ENCODE data around the gene LVRN. TPM values are rescaled to one million over a fixed set of nuclear protein-coding genes. Genes with fewer than 3 reads are reported as not detected.

The LVRN gene
- polyA plus RNA-seq, 2 donors = 0.16 to 0.32 TPM

GRCh38 chr5:116042375-116042774 is 80.1 kb downstream of the LVRN start:
- Histone ChIP-seq H3K36me3 (ENCODE audit: control insufficient read depth in 2 of 2, insufficient read depth in 2 of 2, low read length in 1 of 2) (no peaks in the 10 kb centered on the region), H3K4me1 (ENCODE audit: control insufficient read depth in 2 of 2, insufficient read depth in 2 of 2, low read length in 1 of 2) (no peaks in the 10 kb centered on the region), H3K27me3 (ENCODE audit: control insufficient read depth in 1 of 2, insufficient read depth in 2 of 2, low read length in 2 of 2) (no peaks in the 10 kb centered on the region), H3K27ac (ENCODE audit: low read depth in 2 of 2, low read length in 1 of 2) (no peak overlapping the region), H3K9me3 (ENCODE audit: control insufficient read depth in 2 of 2, insufficient read depth in 1 of 2, low read depth in 1 of 2, low read length in 1 of 2) (no peaks in the 10 kb centered on the region), H3K4me3 (ENCODE audit: low read depth in 1 of 2, low read length in 2 of 2) (no peak overlapping the region)

GRCh38 chr5:116044073-116044472 is 81.8 kb downstream of the LVRN start:
- H3K27ac ChIP-seq (ENCODE audit: low read depth in 2 of 2, low read length in 1 of 2) = no peak overlapping the region
- H3K36me3 ChIP-seq (ENCODE audit: control insufficient read depth in 2 of 2, insufficient read depth in 2 of 2, low read length in 1 of 2) = no peaks in the 10 kb centered on the region
- WGBS, 2 donors = 48 to 54% methylated on average over 3 of the region's 3 CpGs
- no peaks in the 10 kb centered on the region for H3K9me3 ChIP-seq (ENCODE audit: control insufficient read depth in 2 of 2, insufficient read depth in 1 of 2, low read depth in 1 of 2, low read length in 1 of 2)
- H3K4me3 ChIP-seq (ENCODE audit: low read depth in 1 of 2, low read length in 2 of 2) = no peak overlapping the region
- no peaks in the 10 kb centered on the region for H3K27me3 ChIP-seq (ENCODE audit: control insufficient read depth in 1 of 2, insufficient read depth in 2 of 2, low read length in 2 of 2)
- H3K4me1 ChIP-seq (ENCODE audit: control insufficient read depth in 2 of 2, insufficient read depth in 2 of 2, low read length in 1 of 2) = no peaks in the 10 kb centered on the region

GRCh38 chr5:116045821-116046220 is 83.5 kb downstream of the LVRN start:
- H3K36me3 ChIP-seq (ENCODE audit: control insufficient read depth in 2 of 2, insufficient read depth in 2 of 2, low read length in 1 of 2) = no peaks in the 10 kb centered on the region
- no peaks in the 10 kb centered on the region for H3K27me3 ChIP-seq (ENCODE audit: control insufficient read depth in 1 of 2, insufficient read depth in 2 of 2, low read length in 2 of 2)
- H3K4me1 ChIP-seq (ENCODE audit: control insufficient read depth in 2 of 2, insufficient read depth in 2 of 2, low read length in 1 of 2) = no peaks in the 10 kb centered on the region
- no peak overlapping the region for H3K4me3 ChIP-seq (ENCODE audit: low read depth in 1 of 2, low read length in 2 of 2)
- whole genome bisulfite sequencing, 2 donors = 72 to 79% methylated on average over 2 of the region's 2 CpGs
- no peaks in the 10 kb centered on the region for H3K9me3 ChIP-seq (ENCODE audit: control insufficient read depth in 2 of 2, insufficient read depth in 1 of 2, low read depth in 1 of 2, low read length in 1 of 2)
- H3K27ac ChIP-seq (ENCODE audit: low read depth in 2 of 2, low read length in 1 of 2) = no peak overlapping the region

DNA sequence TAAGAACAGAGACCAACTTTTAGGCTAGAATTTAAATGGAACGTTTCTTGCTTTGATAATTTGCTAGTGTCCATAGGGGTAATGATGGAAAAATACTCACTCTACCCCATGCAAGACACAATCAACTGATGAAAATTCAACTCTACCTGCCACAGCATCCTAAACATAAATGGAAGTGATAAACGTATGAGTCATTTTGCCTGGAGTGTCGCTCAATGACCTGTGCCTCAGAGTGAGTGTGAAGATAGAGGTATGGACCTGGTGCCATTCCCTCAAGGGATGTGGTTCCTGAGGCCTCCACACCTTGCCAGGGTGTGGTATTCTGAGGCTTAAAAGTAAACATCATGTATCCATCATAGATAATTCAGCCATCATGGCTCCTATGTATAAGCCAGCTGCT is 84.0 kb downstream of the LVRN start:
- Histone ChIP-seq H3K4me3 (ENCODE audit: low read depth in 1 of 2, low read length in 2 of 2) (no peak overlapping the region), H3K9me3 (ENCODE audit: control insufficient read depth in 2 of 2, insufficient read depth in 1 of 2, low read depth in 1 of 2, low read length in 1 of 2) (no peaks in the 10 kb centered on the region), H3K36me3 (ENCODE audit: control insufficient read depth in 2 of 2, insufficient read depth in 2 of 2, low read length in 1 of 2) (no peaks in the 10 kb centered on the region), H3K27ac (ENCODE audit: low read depth in 2 of 2, low read length in 1 of 2) (no peak overlapping the region), H3K27me3 (ENCODE audit: control insufficient read depth in 1 of 2, insufficient read depth in 2 of 2, low read length in 2 of 2) (no peaks in the 10 kb centered on the region), H3K4me1 (ENCODE audit: control insufficient read depth in 2 of 2, insufficient read depth in 2 of 2, low read length in 1 of 2) (no peaks in the 10 kb centered on the region)
- 81 to 89% methylated on average over 3 of the region's 3 CpGs for WGBS, 2 donors

DNA sequence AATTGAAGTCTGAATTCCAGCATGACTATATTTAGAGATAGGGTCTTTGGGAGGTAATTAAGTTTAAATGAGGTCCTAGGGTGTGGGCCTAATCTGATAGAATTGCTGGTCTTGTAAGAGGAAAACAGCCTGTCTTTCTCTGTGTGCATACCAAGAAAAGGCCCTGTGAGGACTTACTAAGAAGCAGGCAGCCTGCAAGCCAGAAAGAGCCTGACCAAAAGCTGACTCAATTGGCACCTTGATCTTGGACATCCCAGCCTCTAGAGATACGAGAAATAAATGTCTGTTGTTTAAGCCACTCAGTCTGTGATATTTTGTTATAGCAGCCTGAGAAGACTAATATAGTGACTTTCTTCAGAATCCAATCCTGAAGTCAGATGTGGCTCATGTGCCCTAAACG is 84.5 kb downstream of the LVRN start:
- 78 to 82% methylated on average over 2 of the region's 2 CpGs for WGBS, 2 donors
- no peak overlapping the region for H3K27ac ChIP-seq (ENCODE audit: low read depth in 2 of 2, low read length in 1 of 2)
- no peaks in the 10 kb centered on the region for H3K9me3 ChIP-seq (ENCODE audit: control insufficient read depth in 2 of 2, insufficient read depth in 1 of 2, low read depth in 1 of 2, low read length in 1 of 2)
- H3K36me3 ChIP-seq (ENCODE audit: control insufficient read depth in 2 of 2, insufficient read depth in 2 of 2, low read length in 1 of 2) = no peaks in the 10 kb centered on the region
- H3K4me1 ChIP-seq (ENCODE audit: control insufficient read depth in 2 of 2, insufficient read depth in 2 of 2, low read length in 1 of 2) = no peaks in the 10 kb centered on the region
- no peaks in the 10 kb centered on the region for H3K27me3 ChIP-seq (ENCODE audit: control insufficient read depth in 1 of 2, insufficient read depth in 2 of 2, low read length in 2 of 2)
- H3K4me3 ChIP-seq (ENCODE audit: low read depth in 1 of 2, low read length in 2 of 2) = no peak overlapping the region

DNA sequence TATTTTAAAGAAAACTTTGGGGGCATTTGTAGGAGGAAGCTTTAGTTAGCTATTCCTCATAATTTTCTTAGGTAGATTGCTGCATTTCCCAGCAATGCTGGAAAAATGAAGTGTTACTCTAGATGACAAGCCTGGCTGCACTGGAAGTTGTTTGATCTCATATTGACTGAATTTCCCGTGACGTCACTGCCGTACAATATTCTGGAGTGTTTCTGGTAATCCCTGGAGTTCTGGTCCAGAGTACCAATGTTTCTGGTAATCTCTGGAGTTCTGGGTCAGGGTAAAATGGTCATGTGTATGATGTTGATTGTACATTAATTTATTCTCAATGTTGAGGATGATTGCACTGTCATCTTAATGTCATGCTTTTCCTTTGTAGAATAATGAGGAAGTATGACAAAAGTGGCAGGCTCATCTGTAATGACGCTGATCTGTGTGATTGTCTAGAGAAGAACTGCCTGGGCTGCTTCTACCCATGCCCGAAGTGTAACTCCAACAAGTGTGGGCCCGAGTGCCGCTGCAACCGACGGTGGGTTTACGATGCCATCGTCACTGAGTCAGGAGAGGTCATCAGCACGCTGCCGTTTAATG is 96.2 kb downstream of the LVRN start:
- Histone ChIP-seq H3K4me1 (ENCODE audit: control insufficient read depth in 2 of 2, insufficient read depth in 2 of 2, low read length in 1 of 2) (no peaks in the 10 kb centered on the region), H3K27me3 (ENCODE audit: control insufficient read depth in 1 of 2, insufficient read depth in 2 of 2, low read length in 2 of 2) (no peaks in the 10 kb centered on the region), H3K27ac (ENCODE audit: low read depth in 2 of 2, low read length in 1 of 2) (no peak overlapping the region), H3K4me3 (ENCODE audit: low read depth in 1 of 2, low read length in 2 of 2) (no peak overlapping the region), H3K9me3 (ENCODE audit: control insufficient read depth in 2 of 2, insufficient read depth in 1 of 2, low read depth in 1 of 2, low read length in 1 of 2) (no peaks in the 10 kb centered on the region), H3K36me3 (ENCODE audit: control insufficient read depth in 2 of 2, insufficient read depth in 2 of 2, low read length in 1 of 2) (no peaks in the 10 kb centered on the region)
- 83 to 84% methylated on average over 13 of the region's 13 CpGs for WGBS, 2 donors

- Histone ChIP-seq H3K27ac (ENCODE audit: low read depth in 2 of 2, low read length in 1 of 2) (no peak overlapping the region), H3K27me3 (ENCODE audit: control insufficient read depth in 1 of 2, insufficient read depth in 2 of 2, low read length in 2 of 2) (no peaks in the 10 kb centered on the region), H3K4me1 (ENCODE audit: control insufficient read depth in 2 of 2, insufficient read depth in 2 of 2, low read length in 1 of 2) (no peaks in the 10 kb centered on the region), H3K9me3 (ENCODE audit: control insufficient read depth in 2 of 2, insufficient read depth in 1 of 2, low read depth in 1 of 2, low read length in 1 of 2) (no peaks in the 10 kb centered on the region), H3K36me3 (ENCODE audit: control insufficient read depth in 2 of 2, insufficient read depth in 2 of 2, low read length in 1 of 2) (no peaks in the 10 kb centered on the region), H3K4me3 (ENCODE audit: low read depth in 1 of 2, low read length in 2 of 2) (no peak overlapping the region)
- 61 to 72% methylated on average over 2 of the region's 2 CpGs for WGBS, 2 donors
These were observed 100.1 kb downstream of the LVRN start for GRCh38 chr5:116062352-116062751.

- Histone ChIP-seq H3K27ac (ENCODE audit: low read depth in 2 of 2, low read length in 1 of 2) (no peak overlapping the region), H3K4me3 (ENCODE audit: low read depth in 1 of 2, low read length in 2 of 2) (no peak overlapping the region), H3K9me3 (ENCODE audit: control insufficient read depth in 2 of 2, insufficient read depth in 1 of 2, low read depth in 1 of 2, low read length in 1 of 2) (no peaks in the 10 kb centered on the region), H3K36me3 (ENCODE audit: control insufficient read depth in 2 of 2, insufficient read depth in 2 of 2, low read length in 1 of 2) (no peaks in the 10 kb centered on the region), H3K27me3 (ENCODE audit: control insufficient read depth in 1 of 2, insufficient read depth in 2 of 2, low read length in 2 of 2) (no peaks in the 10 kb centered on the region), H3K4me1 (ENCODE audit: control insufficient read depth in 2 of 2, insufficient read depth in 2 of 2, low read length in 1 of 2) (no peaks in the 10 kb centered on the region)
- 83 to 91% methylated on average over 3 of the region's 3 CpGs for WGBS, 2 donors
These were observed 101.7 kb downstream of the LVRN start for GRCh38 chr5:116063950-116064349.

DNA sequence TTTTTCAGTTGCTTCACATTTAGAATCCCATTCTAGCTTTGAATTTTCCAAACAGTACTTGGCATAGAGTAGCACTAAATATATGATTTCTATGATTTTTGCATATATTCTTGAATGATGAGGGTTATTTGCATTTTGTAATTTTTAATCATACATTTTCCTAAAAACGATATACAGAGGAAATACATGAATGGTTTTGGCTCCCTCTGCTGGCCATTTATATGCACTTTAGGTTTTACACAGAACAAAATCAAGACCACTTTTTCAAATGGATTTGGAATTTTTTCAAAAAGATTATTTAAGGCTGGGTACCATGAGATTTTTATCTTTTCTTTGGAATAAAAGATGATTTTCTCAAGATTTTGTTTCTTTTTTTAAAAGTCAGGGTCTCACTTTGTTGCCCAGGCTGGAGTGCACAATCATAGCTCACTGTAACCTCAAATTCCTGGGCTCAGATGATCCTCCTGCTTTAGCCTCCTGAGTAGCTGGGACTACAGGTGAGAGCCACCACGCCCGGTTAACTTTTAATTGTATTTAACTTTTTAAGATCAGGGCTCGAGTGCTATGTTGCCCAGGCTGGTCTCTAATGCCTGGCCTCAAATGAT is 105.9 kb downstream of the LVRN start:
- Histone ChIP-seq H3K27me3 (ENCODE audit: control insufficient read depth in 1 of 2, insufficient read depth in 2 of 2, low read length in 2 of 2) (no peaks in the 10 kb centered on the region), H3K27ac (ENCODE audit: low read depth in 2 of 2, low read length in 1 of 2) (no peak overlapping the region), H3K4me3 (ENCODE audit: low read depth in 1 of 2, low read length in 2 of 2) (no peak overlapping the region), H3K36me3 (ENCODE audit: control insufficient read depth in 2 of 2, insufficient read depth in 2 of 2, low read length in 1 of 2) (no peaks in the 10 kb centered on the region), H3K4me1 (ENCODE audit: control insufficient read depth in 2 of 2, insufficient read depth in 2 of 2, low read length in 1 of 2) (no peaks in the 10 kb centered on the region), H3K9me3 (ENCODE audit: control insufficient read depth in 2 of 2, insufficient read depth in 1 of 2, low read depth in 1 of 2, low read length in 1 of 2) (no peaks in the 10 kb centered on the region)
- 13 to 15% methylated on average over 4 of the region's 4 CpGs for WGBS, 2 donors

GRCh38 chr5:116071211-116071610 is 108.9 kb downstream of the LVRN start:
- 91 to 92% methylated on average over 1 of the region's 1 CpG for WGBS, 2 donors
- no peaks in the 10 kb centered on the region for H3K36me3 ChIP-seq (ENCODE audit: control insufficient read depth in 2 of 2, insufficient read depth in 2 of 2, low read length in 1 of 2)
- H3K27me3 ChIP-seq (ENCODE audit: control insufficient read depth in 1 of 2, insufficient read depth in 2 of 2, low read length in 2 of 2) = no peaks in the 10 kb centered on the region
- H3K9me3 ChIP-seq (ENCODE audit: control insufficient read depth in 2 of 2, insufficient read depth in 1 of 2, low read depth in 1 of 2, low read length in 1 of 2) = no peaks in the 10 kb centered on the region
- no peak overlapping the region for H3K4me3 ChIP-seq (ENCODE audit: low read depth in 1 of 2, low read length in 2 of 2)
- H3K27ac ChIP-seq (ENCODE audit: low read depth in 2 of 2, low read length in 1 of 2) = no peak overlapping the region
- no peaks in the 10 kb centered on the region for H3K4me1 ChIP-seq (ENCODE audit: control insufficient read depth in 2 of 2, insufficient read depth in 2 of 2, low read length in 1 of 2)

All from esophagus (tissue), 2 donors.